OCI-M1 (cell line): ENCODE measurements around the gene RRBP1.
A peak's percentile ranks its signal among the peaks of the same experiment; 100 is the strongest.

Experiments used
- DNase-seq: peaks from one replicate; lab custom pipeline; 2025; lab: John Stamatoyannopoulos, UW

RRBP1 gene

GRCh38 chr20:17611540-17612286 lies 70.3 kb downstream of the RRBP1 start:
- DNase-seq: no peak

- DNase-seq: no peak
These were observed 70.8 kb downstream of the RRBP1 start for GRCh38 chr20:17611290-17611539.

GRCh38 chr20:17610566-17611289 lies 71.3 kb downstream of the RRBP1 start:
- DNase-seq: no peak

DNA sequence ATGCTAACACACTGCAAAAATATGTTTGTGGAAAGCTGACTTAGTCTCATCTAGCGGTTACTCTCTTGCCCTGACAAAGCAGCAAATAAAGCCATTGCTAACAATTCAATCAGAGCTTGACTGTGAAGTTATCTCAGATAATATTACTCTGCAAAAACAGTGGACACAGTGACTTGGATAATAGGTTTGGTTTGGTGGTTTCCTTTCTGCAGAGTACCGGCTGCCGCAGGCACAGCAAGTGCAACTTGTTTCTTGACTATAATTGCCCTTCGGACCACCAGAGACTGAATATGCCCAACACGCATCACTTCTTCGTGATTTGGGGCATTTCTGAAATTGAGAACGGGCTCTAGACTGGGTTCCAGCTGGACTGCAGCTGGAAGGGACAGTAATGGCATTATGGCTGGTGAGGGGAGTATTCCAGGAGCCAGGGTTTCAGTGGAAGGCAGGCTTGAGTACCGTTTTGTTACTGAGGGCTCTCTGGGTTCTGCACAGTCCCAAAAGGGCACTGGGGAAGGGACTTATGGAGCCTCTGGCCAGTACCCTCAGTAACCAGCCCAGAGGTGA lies 72.1 kb downstream of the RRBP1 start:
- no peak for DNase-seq

DNA sequence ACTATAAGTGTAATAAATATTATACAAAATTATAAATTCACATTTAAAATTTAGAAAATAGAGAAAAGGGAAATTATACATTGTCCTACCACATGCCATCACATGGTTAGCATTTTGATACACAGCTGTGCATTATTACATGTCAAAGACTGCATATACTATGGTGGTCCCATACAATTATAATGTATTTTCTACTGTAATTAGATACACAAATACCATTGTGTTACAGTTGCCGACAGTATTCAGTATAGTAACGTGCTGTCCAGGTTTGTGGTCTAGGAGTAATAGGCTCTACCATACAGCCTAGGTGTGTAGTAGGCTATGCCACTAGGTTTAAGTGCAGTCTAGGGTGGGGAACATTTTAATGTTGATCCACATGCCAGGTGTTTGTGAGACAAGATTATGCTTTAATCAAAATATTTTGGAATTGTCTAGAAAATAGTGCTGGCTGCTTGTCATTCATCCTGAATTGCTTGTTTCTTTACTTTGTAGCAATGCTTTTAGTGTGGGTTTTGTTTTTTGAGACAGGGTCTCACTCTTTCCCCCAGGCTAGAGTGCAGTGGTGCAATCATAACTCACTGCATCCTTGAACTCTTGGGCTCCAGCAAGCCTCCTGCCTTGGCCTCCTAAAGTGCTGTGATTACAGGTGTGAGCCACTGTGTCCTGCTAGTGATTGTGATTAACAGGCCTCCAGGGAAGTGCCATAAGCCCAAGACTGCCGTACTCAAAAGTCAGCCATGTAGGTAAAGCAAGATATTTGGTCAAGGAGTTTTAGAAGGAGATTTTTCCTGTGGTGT lies 73.1 kb downstream of the RRBP1 start:
- no peak for DNase-seq

DNA sequence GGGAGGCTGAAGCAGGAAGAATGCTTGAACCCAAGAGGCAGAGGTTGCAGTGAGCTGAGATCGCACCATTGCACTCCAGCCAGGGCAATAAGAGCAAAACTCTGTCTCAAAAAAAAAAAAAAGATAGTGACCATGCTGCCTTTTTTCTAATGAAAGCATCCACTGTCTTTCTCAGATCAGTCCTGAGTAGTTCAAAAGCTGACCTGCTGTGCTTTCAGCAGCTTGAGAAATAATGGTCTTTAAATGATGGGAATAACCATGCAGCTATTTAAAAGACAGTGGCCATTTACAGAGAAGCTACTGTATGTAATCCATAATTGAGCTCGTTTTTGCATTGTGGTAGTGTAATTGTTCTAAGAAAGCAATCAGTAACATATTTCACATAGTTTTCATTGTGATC lies 76.0 kb downstream of the RRBP1 start:
- no peak for DNase-seq

DNA sequence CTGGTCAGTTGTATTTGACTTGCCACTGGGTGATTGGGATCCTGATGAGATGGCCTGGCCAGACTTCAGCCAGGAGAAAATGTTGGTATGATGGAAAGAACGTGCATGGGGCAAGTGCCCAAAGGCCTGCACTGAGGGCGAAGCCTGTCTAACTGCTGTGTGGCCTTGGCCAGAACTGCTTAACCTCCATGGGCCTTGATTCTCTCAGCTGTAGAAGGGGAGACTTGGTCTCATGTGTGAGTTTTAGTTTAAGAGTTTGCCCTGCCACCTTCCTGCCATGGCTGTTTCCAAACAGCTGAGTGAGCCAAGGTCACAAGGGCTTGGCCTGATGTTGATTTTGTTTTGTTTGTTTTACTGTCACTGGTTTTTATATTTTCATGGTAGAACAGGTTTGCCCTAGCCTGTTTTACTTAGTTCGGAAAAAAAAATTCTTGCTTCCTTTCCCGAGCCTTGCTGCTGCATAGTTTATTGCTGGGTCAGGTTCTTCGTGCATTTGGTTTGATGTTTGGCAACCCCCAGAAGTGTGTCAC lies 76.8 kb downstream of the RRBP1 start:
- DNase-seq: no peak

DNA sequence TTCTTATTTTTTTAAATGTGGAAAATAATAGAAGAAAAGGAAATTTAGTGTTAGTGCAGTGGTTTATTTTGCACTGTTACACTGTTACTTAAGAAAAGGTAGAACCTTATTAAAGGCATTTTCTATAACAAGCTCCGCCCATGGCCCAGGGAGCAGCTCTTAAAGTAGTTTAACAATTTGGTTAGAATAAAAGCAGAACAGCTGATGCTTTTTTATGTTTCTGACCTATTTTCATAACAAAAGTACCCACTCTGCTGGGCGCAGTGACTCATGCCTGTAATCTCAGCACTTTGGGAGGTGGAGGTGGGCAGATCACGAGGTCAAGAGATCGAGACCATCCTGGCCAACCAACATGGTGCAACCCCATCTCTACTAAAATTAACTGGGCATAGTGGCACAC lies 79.5 kb downstream of the RRBP1 start:
- DNase-seq: no peak

DNA sequence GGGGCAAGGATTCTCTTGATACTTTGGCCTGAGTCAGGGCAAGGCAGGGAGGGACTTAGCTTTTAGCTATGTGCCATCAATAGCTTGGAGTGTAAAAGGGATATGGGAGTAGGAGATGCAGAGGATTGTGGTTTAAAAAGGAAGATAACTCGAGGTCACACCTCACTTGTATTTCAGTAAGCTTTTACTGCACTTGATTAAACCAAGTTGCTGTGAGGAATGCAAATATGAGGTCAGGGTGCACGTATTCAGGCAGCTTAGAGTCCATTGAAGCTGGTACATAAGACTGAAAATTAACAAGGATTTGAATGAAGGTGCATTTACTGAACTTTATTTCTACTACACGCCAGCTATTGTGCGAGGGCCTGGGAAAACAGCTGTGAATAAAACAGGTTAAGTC lies 80.1 kb downstream of the RRBP1 start:
- DNase-seq: no peak

DNA sequence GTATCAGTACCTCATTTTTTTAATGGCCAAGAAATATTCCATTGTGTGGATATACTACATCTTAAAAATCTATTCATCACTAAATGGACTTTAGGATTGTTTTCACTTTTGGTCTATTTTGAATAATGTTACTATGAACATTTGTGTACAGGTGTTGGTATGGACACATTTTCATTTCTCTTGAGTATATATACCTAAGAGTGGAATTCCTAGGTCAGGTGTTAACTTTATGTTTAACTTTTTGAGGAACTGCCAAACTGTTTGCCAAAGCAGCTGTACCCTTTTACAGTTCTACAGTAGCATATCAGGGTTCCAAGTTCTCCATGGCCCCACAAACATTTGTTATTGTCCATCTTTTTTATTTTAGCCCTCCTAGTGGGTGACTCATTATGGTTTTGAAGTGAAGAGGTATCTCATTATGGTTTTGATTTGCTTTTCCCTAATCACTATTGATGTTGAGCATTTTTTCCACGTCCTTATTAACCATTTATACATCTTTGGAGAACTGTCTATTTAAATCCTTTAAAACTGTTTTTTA lies 84.0 kb downstream of the RRBP1 start:
- DNase-seq: no peak

- no peak for DNase-seq
These were observed 86.2 kb downstream of the RRBP1 start for GRCh38 chr20:17595856-17596255.

GRCh38 chr20:17594443-17594842 lies 87.6 kb downstream of the RRBP1 start:
- DNase-seq: no peak

DNA sequence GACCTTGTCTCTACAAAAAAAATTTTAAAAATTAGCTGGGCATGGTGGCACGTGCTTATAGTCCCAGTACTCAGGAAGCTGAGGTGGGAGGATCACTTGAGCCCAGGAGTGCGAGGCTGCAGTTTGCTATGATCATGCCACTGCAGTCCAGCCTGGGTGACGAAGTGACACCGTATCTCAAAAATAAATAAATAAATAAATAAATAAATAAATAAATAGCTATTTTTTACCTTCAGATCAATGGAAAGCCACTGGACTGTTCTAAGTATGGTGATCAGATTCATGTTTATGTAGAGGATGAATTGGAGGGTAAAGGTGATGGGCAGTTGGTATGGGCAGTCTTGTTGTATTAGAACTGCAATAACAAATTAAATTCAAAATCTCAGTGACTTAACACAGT lies 88.1 kb downstream of the RRBP1 start:
- no peak for DNase-seq

DNA sequence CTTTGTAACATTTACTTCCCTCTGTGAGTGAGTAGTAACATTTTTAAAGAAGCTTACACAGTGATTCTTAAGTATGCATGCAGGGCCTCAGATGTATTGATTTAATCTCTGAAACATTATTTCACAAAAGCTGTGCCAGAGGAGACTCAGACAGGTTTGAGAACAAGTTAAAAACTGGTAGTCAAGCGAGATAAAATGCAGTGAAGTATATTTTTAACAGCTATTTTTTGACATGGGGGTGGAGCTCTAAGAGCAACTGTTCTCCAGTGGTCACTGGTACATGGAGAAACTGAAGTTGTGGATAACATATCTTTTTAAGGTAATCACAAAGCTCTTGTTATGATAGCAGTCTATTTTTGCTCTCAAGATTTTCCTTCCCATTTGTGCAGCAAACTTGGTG lies 91.8 kb downstream of the RRBP1 start:
- peak; percentile 68 for DNase-seq

DNA sequence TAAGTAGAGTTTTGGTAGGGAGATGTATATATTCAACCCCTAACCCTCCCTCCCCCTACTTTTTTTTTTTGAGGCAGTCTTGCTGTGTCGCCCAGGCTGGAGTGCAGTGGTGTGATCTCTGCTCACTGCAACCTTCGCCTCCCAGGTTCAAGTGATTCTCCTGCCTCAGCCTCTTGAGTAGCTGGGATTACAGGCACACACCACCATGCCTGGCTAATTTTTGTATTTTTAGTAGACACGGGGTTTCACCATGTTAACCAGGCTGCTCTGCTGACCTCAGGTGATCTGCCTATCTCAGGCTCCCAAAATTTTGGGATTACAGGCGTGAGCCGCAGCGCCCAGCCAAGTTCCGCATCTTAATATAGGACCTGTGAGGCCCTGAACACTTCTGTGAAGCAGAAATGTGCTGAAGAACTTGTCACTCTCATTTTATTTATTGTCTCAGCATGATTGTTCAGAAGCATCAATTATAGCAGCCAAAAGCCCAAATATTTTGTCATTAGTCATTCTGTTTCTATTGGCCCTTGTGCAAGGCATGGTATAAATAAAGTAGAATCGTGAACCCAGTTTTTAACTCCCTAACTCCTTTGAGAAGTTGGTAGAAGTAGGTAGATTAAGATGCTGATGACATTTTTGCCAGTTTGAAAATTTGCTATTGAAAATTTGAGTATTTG lies 92.7 kb downstream of the RRBP1 start:
- DNase-seq: no peak

DNA sequence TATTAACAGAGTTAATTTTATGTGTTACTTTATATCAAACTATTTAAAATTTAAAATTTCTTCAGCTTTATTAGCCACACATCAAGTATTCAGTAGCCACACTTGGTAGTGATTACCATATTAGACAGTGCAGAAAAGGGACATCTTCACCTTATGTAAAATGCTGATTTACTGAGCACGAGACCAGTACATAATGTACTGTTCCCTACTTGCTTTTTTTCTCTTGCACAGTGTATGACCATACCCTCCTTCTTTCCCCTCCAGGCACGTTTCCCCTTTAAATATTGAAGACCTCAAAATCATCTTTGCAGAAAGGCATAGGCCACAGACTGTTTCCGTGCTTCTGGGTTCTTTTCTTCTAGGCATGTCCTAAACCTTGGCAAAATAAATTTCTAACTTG lies 94.2 kb downstream of the RRBP1 start:
- no peak for DNase-seq

- DNase-seq: no peak
These were observed 94.9 kb downstream of the RRBP1 start for GRCh38 chr20:17587148-17587547.

DNA sequence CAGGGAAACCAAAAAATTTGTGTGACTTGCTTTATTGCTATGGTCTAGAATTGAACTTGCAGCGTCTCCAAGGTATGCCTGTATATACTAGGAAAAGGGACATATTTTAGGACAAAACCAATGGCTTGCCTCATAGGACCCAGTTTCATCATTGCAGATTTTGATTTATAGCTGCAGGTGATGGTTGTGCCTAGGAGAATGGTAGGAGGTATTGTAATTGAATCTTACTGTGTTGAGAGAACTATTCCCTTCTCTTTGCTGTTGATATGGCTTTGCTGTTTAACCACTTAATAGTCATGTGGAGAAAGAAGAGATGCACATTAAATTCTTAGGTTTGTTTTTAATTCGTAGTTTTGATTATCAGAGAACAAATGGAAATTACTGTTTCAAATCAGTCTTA lies 95.8 kb downstream of the RRBP1 start:
- DNase-seq: no peak

GRCh38 chr20:17584689-17585088 lies 97.4 kb downstream of the RRBP1 start:
- DNase-seq: no peak

- no peak for DNase-seq
These were observed 98.9 kb downstream of the RRBP1 start for GRCh38 chr20:17583126-17583525.

- DNase-seq: no peak
These were observed 101.1 kb downstream of the RRBP1 start for GRCh38 chr20:17580895-17581294.
